ENCODE measurements around the gene ANXA9. TPM values are rescaled to one million over a fixed set of nuclear protein-coding genes. Genes with fewer than 3 reads are reported as not detected.

Gene ANXA9
- polyA plus RNA-seq, 1 donor (not counting 4 experiments of a cell fraction or from before 2014, with no cell fraction given) = 0.76 TPM

DNA sequence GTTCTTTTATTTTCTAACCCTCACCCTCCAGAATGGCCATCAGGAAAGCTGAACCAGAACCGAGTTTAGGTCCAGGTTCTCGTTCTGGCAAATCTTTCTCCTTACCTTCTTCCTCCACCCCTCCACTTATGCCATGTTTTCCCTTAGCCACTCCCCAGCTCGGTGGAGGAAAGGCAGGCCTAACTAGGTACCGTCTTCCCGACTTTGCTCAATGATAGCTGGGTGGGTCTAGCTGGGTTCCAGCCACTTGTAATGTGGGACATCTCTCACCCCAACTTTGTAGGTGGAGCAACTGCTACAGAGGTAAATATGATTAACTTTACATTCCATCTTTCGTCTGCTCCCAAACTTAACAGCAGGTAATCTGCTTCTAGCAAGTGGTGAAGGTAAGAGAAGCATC, 54.9 kb downstream of the ANXA9 start:
- dilution Hi-C loops (cut with MboI; ENCODE audit: extremely low pct_ligation_motif_present, low sequenced_read_pairs) = no loop called here
- no peak overlapping the region for H2AFZ ChIP-seq (ENCODE audit: control insufficient read depth, low read length)
- H3K4me1 ChIP-seq (ENCODE audit: control insufficient read depth, extremely low read depth, insufficient read depth, low read length) = peaks cover 19% of the 10 kb centered on the region
- H3K4me3 ChIP-seq (ENCODE audit: control insufficient read depth in 2 of 3, extremely low read depth in 1 of 3, insufficient read depth in 2 of 3, low read depth in 1 of 3, low read length in 3 of 3) = peak overlapping the region in 1 of 3 experiments; percentile 13
- FAIRE-seq (peak; percentile 32), DNase-seq (ENCODE audit: low read depth, low spot score) (no peak)
- H3K79me2 ChIP-seq (ENCODE audit: control insufficient read depth, insufficient read depth, low read length) = no peaks in the 10 kb centered on the region
- H3K27me3 ChIP-seq (ENCODE audit: control insufficient read depth, extremely low read depth, insufficient read depth, low read length) = no peaks in the 10 kb centered on the region
- H3K4me2 ChIP-seq (ENCODE audit: control insufficient read depth, extremely low read depth, insufficient read depth, low read depth, low read length) = no peak overlapping the region
- H3K36me3 ChIP-seq (ENCODE audit: control insufficient read depth in 2 of 2, extremely low read depth in 1 of 2, insufficient read depth in 2 of 2, low read length in 2 of 2) = no peaks in the 10 kb centered on the region
- no peaks in the 10 kb centered on the region for H3K9me3 ChIP-seq (ENCODE audit: control insufficient read depth, low read depth, low read length)
- no peak overlapping the region for H3K27ac ChIP-seq (ENCODE audit: control insufficient read depth, insufficient read depth, low read length)
- H4K20me1 ChIP-seq (ENCODE audit: control insufficient read depth, extremely low read depth, insufficient read depth, low read length) = no peaks in the 10 kb centered on the region
- H3K9me1 ChIP-seq (ENCODE audit: control insufficient read depth, extremely low read depth, insufficient read depth, low read length) = no peaks in the 10 kb centered on the region
- no peak overlapping the region for H3K9ac ChIP-seq (ENCODE audit: control insufficient read depth, extremely low read depth, insufficient read depth, low read length)
- no peak for TF ChIP-seq EZH2 (IDR thresholded peaks at IDR 0.05; ENCODE audit: low read length)
- TF ChIP-seq, protein P1, sequence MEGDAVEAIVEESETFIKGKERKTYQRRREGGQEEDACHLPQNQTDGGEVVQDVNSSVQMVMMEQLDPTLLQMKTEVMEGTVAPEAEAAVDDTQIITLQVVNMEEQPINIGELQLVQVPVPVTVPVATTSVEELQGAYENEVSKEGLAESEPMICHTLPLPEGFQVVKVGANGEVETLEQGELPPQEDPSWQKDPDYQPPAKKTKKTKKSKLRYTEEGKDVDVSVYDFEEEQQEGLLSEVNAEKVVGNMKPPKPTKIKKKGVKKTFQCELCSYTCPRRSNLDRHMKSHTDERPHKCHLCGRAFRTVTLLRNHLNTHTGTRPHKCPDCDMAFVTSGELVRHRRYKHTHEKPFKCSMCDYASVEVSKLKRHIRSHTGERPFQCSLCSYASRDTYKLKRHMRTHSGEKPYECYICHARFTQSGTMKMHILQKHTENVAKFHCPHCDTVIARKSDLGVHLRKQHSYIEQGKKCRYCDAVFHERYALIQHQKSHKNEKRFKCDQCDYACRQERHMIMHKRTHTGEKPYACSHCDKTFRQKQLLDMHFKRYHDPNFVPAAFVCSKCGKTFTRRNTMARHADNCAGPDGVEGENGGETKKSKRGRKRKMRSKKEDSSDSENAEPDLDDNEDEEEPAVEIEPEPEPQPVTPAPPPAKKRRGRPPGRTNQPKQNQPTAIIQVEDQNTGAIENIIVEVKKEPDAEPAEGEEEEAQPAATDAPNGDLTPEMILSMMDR (optimal IDR thresholded peaks at IDR 0.05 in 1 of 3, IDR thresholded peaks at IDR 0.05 in 1 of 3, conservative IDR thresholded peaks at IDR 0.05 in 1 of 3; ENCODE audit: extremely low read depth in 1 of 3, insufficient read depth in 2 of 3, low read length in 3 of 3) = no peak

DNA sequence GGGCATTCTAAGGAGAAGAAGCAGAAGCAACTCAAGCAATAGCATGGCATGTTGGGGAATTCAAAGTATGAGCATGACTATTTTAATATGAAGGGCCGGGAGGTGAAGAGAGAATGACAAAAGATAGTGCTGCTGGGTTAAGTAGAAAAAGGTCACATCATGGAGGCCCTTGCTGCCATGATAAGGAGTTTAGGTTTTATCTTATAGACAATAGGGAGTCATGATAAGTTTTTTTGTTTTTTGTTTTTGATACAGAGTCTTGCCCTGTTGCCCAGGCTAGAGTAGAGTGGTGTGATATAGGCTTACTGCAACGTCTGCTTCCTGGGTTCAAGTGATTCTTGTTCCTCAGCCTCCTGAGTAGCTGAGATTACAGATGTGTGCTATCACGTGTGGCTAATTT, 57.4 kb downstream of the ANXA9 start:
- no peaks in the 10 kb centered on the region for H3K36me3 ChIP-seq (ENCODE audit: control insufficient read depth in 2 of 2, extremely low read depth in 1 of 2, insufficient read depth in 2 of 2, low read length in 2 of 2)
- no peaks in the 10 kb centered on the region for H3K9me3 ChIP-seq (ENCODE audit: control insufficient read depth, low read depth, low read length)
- no peaks in the 10 kb centered on the region for H4K20me1 ChIP-seq (ENCODE audit: control insufficient read depth, extremely low read depth, insufficient read depth, low read length)
- no peak overlapping the region for H2AFZ ChIP-seq (ENCODE audit: control insufficient read depth, low read length)
- no peaks in the 10 kb centered on the region for H3K9me1 ChIP-seq (ENCODE audit: control insufficient read depth, extremely low read depth, insufficient read depth, low read length)
- dilution Hi-C loops (cut with MboI; ENCODE audit: extremely low pct_ligation_motif_present, low sequenced_read_pairs) = no loop called here
- no peak overlapping the region for H3K27ac ChIP-seq (ENCODE audit: control insufficient read depth, insufficient read depth, low read length)
- H3K4me1 ChIP-seq (ENCODE audit: control insufficient read depth, extremely low read depth, insufficient read depth, low read length) = peaks cover 8% of the 10 kb centered on the region
- no peak overlapping the region for H3K9ac ChIP-seq (ENCODE audit: control insufficient read depth, extremely low read depth, insufficient read depth, low read length)
- no peaks in the 10 kb centered on the region for H3K79me2 ChIP-seq (ENCODE audit: control insufficient read depth, insufficient read depth, low read length)
- H3K4me2 ChIP-seq (ENCODE audit: control insufficient read depth, extremely low read depth, insufficient read depth, low read depth, low read length) = no peak overlapping the region
- H3K4me3 ChIP-seq (ENCODE audit: control insufficient read depth in 2 of 3, extremely low read depth in 1 of 3, insufficient read depth in 2 of 3, low read depth in 1 of 3, low read length in 3 of 3) = no peak overlapping the region
- no peak for FAIRE-seq
- no peaks in the 10 kb centered on the region for H3K27me3 ChIP-seq (ENCODE audit: control insufficient read depth, extremely low read depth, insufficient read depth, low read length)
- DNase-seq (ENCODE audit: low read depth, low spot score) = no peak
- no peak for TF ChIP-seq EZH2 (IDR thresholded peaks at IDR 0.05; ENCODE audit: low read length)
- TF ChIP-seq, protein P1 (optimal IDR thresholded peaks at IDR 0.05 in 1 of 3, IDR thresholded peaks at IDR 0.05 in 1 of 3, conservative IDR thresholded peaks at IDR 0.05 in 1 of 3; ENCODE audit: extremely low read depth in 1 of 3, insufficient read depth in 2 of 3, low read length in 3 of 3) = no peak

Measured in keratinocyte (primary cell).